Ishikawa (cell line): ENCODE measurements around the gene LHX8.

Experiments
- EP300 ChIP-seq: IDR thresholded peaks from 2 replicates; pipeline ENCODE4 v1.6.1; 2012; ENCODE audit warnings: borderline replicate concordance
- TAF1 ChIP-seq: IDR thresholded peaks from 2 replicates; pipeline ENCODE4 v1.6.1; 2012; ENCODE audit warnings: low read depth, mild to moderate bottlenecking
- TEAD4 ChIP-seq: IDR thresholded peaks from 2 replicates; pipeline ENCODE4 v1.6.1; 2012

DNA sequence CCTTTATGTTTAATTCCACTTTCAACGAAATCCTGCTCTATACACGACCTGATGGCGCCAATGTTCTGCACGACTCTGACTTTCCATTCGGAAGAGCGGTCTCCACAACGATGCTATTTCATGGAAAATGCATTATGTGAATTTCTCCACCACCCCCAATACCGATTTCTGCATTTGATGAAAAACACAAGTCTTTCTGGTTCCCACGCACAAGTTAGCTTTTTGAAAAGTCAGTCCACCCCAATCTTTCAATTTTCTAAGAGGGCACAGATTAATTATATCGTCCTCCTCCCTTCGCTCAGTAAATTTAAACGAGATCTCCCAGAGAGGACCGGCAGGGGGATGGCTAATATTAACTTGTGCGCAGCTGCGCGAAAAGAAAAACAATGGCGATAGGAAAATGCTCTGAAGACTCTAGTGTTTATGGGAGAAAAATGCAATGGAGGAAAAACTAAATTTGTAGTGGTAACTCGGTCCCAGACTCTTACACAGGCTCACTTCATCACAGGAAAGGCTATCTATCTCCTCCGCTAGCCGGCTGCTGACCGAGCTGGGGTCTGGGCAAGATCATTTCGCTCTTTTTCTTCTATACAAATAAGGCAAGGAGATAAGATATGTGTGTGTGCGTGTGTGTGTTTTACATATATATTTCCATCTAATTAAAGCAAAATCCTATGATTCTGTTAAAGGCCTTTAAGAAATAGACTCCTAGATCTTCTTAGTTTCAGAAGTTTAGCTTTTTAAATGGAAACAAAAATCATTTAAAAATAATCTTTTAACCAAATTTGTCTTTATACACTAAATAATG lies 1.2 kb upstream of the LHX8 start:
- TF ChIP-seq EP300, result no peak
- no peak for TF ChIP-seq TAF1
- no peak for TF ChIP-seq TEAD4
